HG02678 (cell line): ENCODE results near the gene TEAD3.

Experiments
- ATAC-seq: cut with Tn5 transposase; IDR thresholded peaks from one replicate; pipeline ENCODE4 v1.9.1; 2021; ENCODE audit warnings: mild to moderate bottlenecking, moderate library complexity; ENCODE audit not compliant: unreplicated experiment

The TEAD3 gene

DNA sequence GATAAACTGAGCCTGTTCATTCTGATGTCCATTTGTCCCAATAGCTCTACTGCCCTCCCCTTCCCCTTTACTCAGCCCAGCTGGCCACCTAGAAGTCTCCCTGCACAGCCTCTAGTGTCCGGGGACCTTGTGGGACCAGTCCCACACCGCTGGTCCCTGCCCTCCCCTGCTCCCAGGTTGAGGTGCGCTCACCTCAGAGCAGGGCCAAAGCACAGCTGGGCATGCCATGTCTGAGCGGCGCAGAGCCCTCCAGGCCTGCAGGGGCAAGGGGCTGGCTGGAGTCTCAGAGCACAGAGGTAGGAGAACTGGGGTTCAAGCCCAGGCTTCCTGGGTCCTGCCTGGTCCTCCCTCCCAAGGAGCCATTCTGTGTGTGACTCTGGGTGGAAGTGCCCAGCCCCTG lies 69.4 kb downstream of the TEAD3 start:
- ATAC-seq, result no peak

DNA sequence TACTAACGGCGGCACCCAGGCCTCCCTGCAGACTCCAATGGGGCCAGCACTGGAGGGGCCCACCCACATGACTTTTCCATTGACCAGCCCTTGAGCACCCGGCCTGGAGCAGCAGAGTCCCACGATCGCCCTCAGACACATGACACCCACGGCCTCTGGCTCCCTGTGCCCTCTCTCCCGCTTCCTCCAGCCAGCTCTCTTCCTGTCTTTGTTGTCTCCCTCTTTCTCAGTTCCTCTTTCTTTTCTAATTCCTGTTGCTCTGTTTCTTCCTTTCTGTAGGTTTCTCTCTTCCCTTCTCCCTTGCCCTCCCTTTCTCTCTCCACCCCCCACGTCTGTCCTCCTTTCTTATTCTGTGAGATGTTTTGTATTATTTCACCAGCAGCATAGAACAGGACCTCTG lies 70.8 kb downstream of the TEAD3 start:
- ATAC-seq, result no peak

DNA sequence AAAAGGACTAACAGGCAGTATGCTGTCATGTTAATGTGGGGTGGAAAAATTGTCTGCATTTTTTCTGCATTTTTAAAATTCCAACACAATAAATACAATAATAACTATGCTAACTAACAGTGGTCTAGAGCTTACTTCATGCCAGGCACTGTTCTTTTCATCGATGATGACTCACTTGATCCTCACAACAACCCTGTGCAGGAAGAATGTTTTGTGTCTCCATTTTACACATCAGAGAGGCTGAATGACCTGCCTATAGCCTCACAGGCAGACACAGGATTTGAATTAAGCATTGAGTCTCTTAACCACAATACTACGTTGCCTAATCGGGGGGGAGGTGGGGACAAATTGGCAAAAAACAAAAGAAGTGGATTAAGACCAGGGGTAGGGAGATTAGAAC lies 71.6 kb downstream of the TEAD3 start:
- no peak for ATAC-seq
